GM23248 (cell line): ENCODE measurements around the gene SIGMAR1. TPM values are rescaled to one million over a fixed set of nuclear protein-coding genes. Genes with fewer than 3 reads are reported as not detected.
A peak's percentile ranks its signal among the peaks of the same experiment; 100 is the strongest.

Experiments
- DNase-seq: peaks from one replicate; pipeline ENCODE4 v3.0.0-alpha.2; 2015
- H2AFZ ChIP-seq: fragments of 200-600 bp; sonication (generic); 2 replicates; pipeline ENCODE4 v1.6.1; 2016; ENCODE audit warnings: antibody characterized with exemption
- H3F3A ChIP-seq: fragments of 200-600 bp; sonication (generic); 2 replicates; pipeline ENCODE4 v1.6.1; 2016; ENCODE audit warnings: mild to moderate bottlenecking, antibody characterized with exemption, mixed run types; ENCODE audit not compliant: insufficient read depth
- H3K27ac ChIP-seq: fragments of 200-600 bp; sonication (generic); 2 replicates; pipeline ENCODE4 v1.5.1; 2016; ENCODE audit warnings: mild to moderate bottlenecking
- H3K27me3 ChIP-seq: fragments of 200-600 bp; sonication (generic); replicated peaks from 2 replicates; pipeline ENCODE4 v1.6.1; 2016; ENCODE audit warnings: mild to moderate bottlenecking; ENCODE audit not compliant: insufficient read depth
- H3K36me3 ChIP-seq: fragments of 200-600 bp; sonication (generic); 2 replicates; pipeline ENCODE4 v1.6.1; 2016; ENCODE audit warnings: low read depth, mild to moderate bottlenecking
- H3K4me1 ChIP-seq: fragments of 200-600 bp; sonication (generic); 2 replicates; pipeline ENCODE4 v1.6.1; 2016; ENCODE audit warnings: mild to moderate bottlenecking; ENCODE audit not compliant: insufficient read depth
- H3K4me2 ChIP-seq: fragments of 200-600 bp; sonication (generic); one replicate; pipeline ENCODE4 v1.6.1; 2016; ENCODE audit warnings: mild to moderate bottlenecking; ENCODE audit not compliant: unreplicated experiment
- H3K4me3 ChIP-seq: fragments of 200-600 bp; sonication (generic); 2 replicates; pipeline ENCODE4 v1.5.1; 2016; ENCODE audit warnings: mild to moderate bottlenecking
- H3K79me2 ChIP-seq: fragments of 200-600 bp; sonication (generic); 2 replicates; pipeline ENCODE4 v1.6.1; 2016; ENCODE audit warnings: mild to moderate bottlenecking; ENCODE audit not compliant: insufficient read depth
- H3K9ac ChIP-seq: fragments of 200-600 bp; sonication (generic); 2 replicates; pipeline ENCODE4 v1.6.1; 2016; ENCODE audit warnings: mild to moderate bottlenecking
- H3K9me2 ChIP-seq: fragments of 200-600 bp; sonication (generic); 2 replicates; pipeline ENCODE4 v1.6.1; 2016; ENCODE audit warnings: mixed run types, mild to moderate bottlenecking, moderate library complexity; ENCODE audit not compliant: insufficient read depth
- H3K9me3 ChIP-seq: fragments of 200-600 bp; sonication (generic); one replicate; pipeline ENCODE4 v1.6.1; 2017; ENCODE audit warnings: low read depth
- H4K20me1 ChIP-seq: fragments of 200-600 bp; sonication (generic); 2 replicates; pipeline ENCODE4 v1.6.0; 2016; ENCODE audit not compliant: insufficient read depth
- EZH2 ChIP-seq: fragments of 200-600 bp; sonication (generic); IDR thresholded peaks from 2 replicates; pipeline ENCODE4 v1.6.1; 2018; ENCODE audit warnings: antibody characterized with exemption, mild to moderate bottlenecking; ENCODE audit not compliant: insufficient read depth, poor library complexity, severe bottlenecking
- EZH2phosphoT487 ChIP-seq: fragments of 200-600 bp; sonication (generic); IDR thresholded peaks from 2 replicates; pipeline ENCODE4 v1.6.1; 2018; ENCODE audit warnings: antibody characterized with exemption, moderate library complexity, mild to moderate bottlenecking, low read depth; ENCODE audit not compliant: insufficient read depth
- WGBS, 2 experiments: methylation state at CpG; one replicate each; pipeline ENCODE4 v1.1.6; 2015 to 2017; ENCODE audit warnings: low lambda C conversion rate in 2 of 2, low coverage in 1 of 2; ENCODE audit errors: missing lambda C conversion rate in 2 of 2; 5-methylcytosine and 5-hydroxymethylcytosine counted together
- in situ Hi-C: fragments of 300-500 bp; cut with MboI; formaldehyde crosslinking; loops from 2 replicates; pipeline ENCODE4 v1.15.0; 2020
- polyA plus RNA-seq: library from polyadenylated mRNA; unstranded; fragments of >200 nt; fragmentation: Nextera tagmentation; extraction: Ambion mirVana; gene quantifications from 2 replicates; pipeline ENCODE4 v1.2.1, GENCODE V29; 2016
- total RNA-seq: library from RNA; depleted of rRNA; stranded (reverse); fragments of >200 nt; shearing (Covaris generic); gene quantifications from 2 replicates; pipeline ENCODE4 v1.2.3, GENCODE V29; 2014

Gene SIGMAR1
- total and polyA plus RNA-seq, 2 experiments from 2014 or later = 138 to 142 TPM

- no peak for DNase-seq
Observed at GRCh38 chr9:34594177-34594576, 43.4 kb downstream of the SIGMAR1 start.

GRCh38 chr9:34592895-34593601 is 44.5 kb downstream of the SIGMAR1 start:
- in situ Hi-C loops = loop anchor here (5.0 to 10.0 kb wide), 2 partner anchors 41 to 188 kb away; no protein-coding TSS in a partner anchor
- Histone ChIP-seq H3K27me3 (peaks cover 73% of the 10 kb centered on the region), H3K9me2 (no peaks in the 10 kb centered on the region)

More at GRCh38 chr9:34594177-34594576, 43.4 kb downstream of the SIGMAR1 start:
- Histone ChIP-seq H3K27ac (no peak overlapping the region), H3K4me1 (no peaks in the 10 kb centered on the region), H3K9me2 (no peaks in the 10 kb centered on the region), H2AFZ (no peak overlapping the region), H3F3A (no peaks in the 10 kb centered on the region), H3K79me2 (no peaks in the 10 kb centered on the region), H3K27me3 (peaks cover 62% of the 10 kb centered on the region), H3K4me3 (no peak overlapping the region), H3K9ac (no peak overlapping the region), H3K9me3 (no peaks in the 10 kb centered on the region), H4K20me1 (no peaks in the 10 kb centered on the region), H3K4me2 (no peak overlapping the region), H3K36me3 (no peaks in the 10 kb centered on the region)
- TF ChIP-seq EZH2 (no peak), EZH2phosphoT487 (no peak)
- in situ Hi-C loops = loop anchor here (5.0 to 10.0 kb wide), 2 partner anchors 42 to 189 kb away; no protein-coding TSS in a partner anchor
- WGBS, 2 experiments = 10 to 18% methylated on average over 9 of the region's 9 CpGs

GRCh38 chr9:34591917-34592866 is 45.4 kb downstream of the SIGMAR1 start:
- TF ChIP-seq EZH2phosphoT487 = no peak
- TF ChIP-seq EZH2 = peak; percentile 9
- H3K9me2 ChIP-seq = no peaks in the 10 kb centered on the region
- no peak overlapping the region for H3K4me3 ChIP-seq
- in situ Hi-C loops = loop anchor here (5.0 to 10.0 kb wide), 2 partner anchors 40 to 187 kb away; no protein-coding TSS in a partner anchor
- no peak overlapping the region for H3K9ac ChIP-seq
- H3K4me1 ChIP-seq = no peaks in the 10 kb centered on the region
- no peak for DNase-seq
- no peak overlapping the region for H3K4me2 ChIP-seq
- no peaks in the 10 kb centered on the region for H3K9me3 ChIP-seq
- WGBS, 2 experiments = 40% methylated on average over 16 of the region's 16 CpGs
- H4K20me1 ChIP-seq = no peaks in the 10 kb centered on the region
- no peaks in the 10 kb centered on the region for H3K36me3 ChIP-seq
- peaks cover 73% of the 10 kb centered on the region for H3K27me3 ChIP-seq
- H3K27ac ChIP-seq = no peak overlapping the region
- H3K79me2 ChIP-seq = no peaks in the 10 kb centered on the region
- no peaks in the 10 kb centered on the region for H3F3A ChIP-seq
- no peak overlapping the region for H2AFZ ChIP-seq

More at GRCh38 chr9:34592895-34593601, 44.5 kb downstream of the SIGMAR1 start:
- TF ChIP-seq EZH2phosphoT487 (no peak), EZH2 (peak; percentile 9)
- no peaks in the 10 kb centered on the region for H3K4me1 ChIP-seq
- H3K27ac ChIP-seq = no peak overlapping the region
- no peaks in the 10 kb centered on the region for H3K36me3 ChIP-seq
- 3 to 4% methylated on average over 22 to 25 of the region's 26 CpGs for WGBS, 2 experiments
- H3F3A ChIP-seq = no peaks in the 10 kb centered on the region
- no peaks in the 10 kb centered on the region for H3K9me3 ChIP-seq
- no peak overlapping the region for H3K4me3 ChIP-seq
- no peaks in the 10 kb centered on the region for H4K20me1 ChIP-seq
- no peaks in the 10 kb centered on the region for H3K79me2 ChIP-seq
- DNase-seq = peak; percentile 35
- H3K4me2 ChIP-seq = no peak overlapping the region
- H3K9ac ChIP-seq = no peak overlapping the region
- H2AFZ ChIP-seq = no peak overlapping the region

GRCh38 chr9:34591248-34591916 is 46.2 kb downstream of the SIGMAR1 start:
- H2AFZ ChIP-seq = 0 out of 2 replicates have a peak overlapping the region, but pooled peaks have one; percentile 24
- TF ChIP-seq EZH2 (no peak), EZH2phosphoT487 (no peak)
- 19 to 23% methylated on average over 45 to 56 of the region's 60 CpGs for WGBS, 2 experiments
- H3K4me2 ChIP-seq = no peak overlapping the region
- no peak overlapping the region for H3K27ac ChIP-seq
- in situ Hi-C loops = loop anchor here (5.0 to 10.0 kb wide), 2 partner anchors 39 to 187 kb away; no protein-coding TSS in a partner anchor
- no peaks in the 10 kb centered on the region for H3F3A ChIP-seq
- no peaks in the 10 kb centered on the region for H3K4me1 ChIP-seq
- H3K9me3 ChIP-seq = no peaks in the 10 kb centered on the region
- H3K36me3 ChIP-seq = no peaks in the 10 kb centered on the region
- DNase-seq = peak; percentile 87
- H3K9ac ChIP-seq = no peak overlapping the region
- H3K79me2 ChIP-seq = no peaks in the 10 kb centered on the region
- H3K9me2 ChIP-seq = no peaks in the 10 kb centered on the region
- H4K20me1 ChIP-seq = no peaks in the 10 kb centered on the region
- H3K4me3 ChIP-seq = no peak overlapping the region
- peaks cover 76% of the 10 kb centered on the region for H3K27me3 ChIP-seq
